Breast epithelium (tissue), 3 donors: ENCODE data around the gene TRIM38.

Experiments
- CTCF ChIP-seq, 3 donors: fragments of 450-650 bp; IDR thresholded peaks; one replicate each; pipeline ENCODE4 v1.5.1; 2016 to 2017; ENCODE audit warnings: antibody characterized with exemption in 3 of 3, mild to moderate bottlenecking in 3 of 3, moderate library complexity in 3 of 3
- POLR2A ChIP-seq: fragments of 450-650 bp; IDR thresholded peaks from one replicate; pipeline ENCODE4 v1.6.1; 2016; ENCODE audit warnings: antibody characterized with exemption, mild to moderate bottlenecking, moderate library complexity
- POLR2AphosphoS5 ChIP-seq, 3 donors: sonication (generic); formaldehyde crosslinking; IDR thresholded peaks; one replicate each; pipeline ENCODE4 v1.6.1; 2017; ENCODE audit warnings: antibody characterized with exemption in 3 of 3

- TF ChIP-seq CTCF (IDR thresholded peaks at IDR 0.05) (peak in 1 of 3 donors; percentile 8), POLR2AphosphoS5 (IDR thresholded peaks at IDR 0.05) (peak; percentile 27 to 71 (median 50)), POLR2A (no peak)
Observed at GRCh38 chr6:26031595-26032339, 69.2 kb downstream of the TRIM38 start.
